ENCODE data around the gene ARHGEF7. TPM values are rescaled to one million over a fixed set of nuclear protein-coding genes. Genes with fewer than 3 reads are reported as not detected.
A peak's percentile ranks its signal among the peaks of the same experiment; 100 is the strongest.

ARHGEF7 gene
- total RNA-seq, 1 donor from 2014 or later = 64.6 TPM

GRCh38 chr13:111153977-111154332 lies 38.8 kb downstream of the ARHGEF7 start:
- TF ChIP-seq EZH2phosphoT487 (IDR thresholded peaks at IDR 0.05) (no peak), CTCF (IDR thresholded peaks at IDR 0.05) (peak; percentile 31)
- H3K9ac ChIP-seq = peak overlapping the region; percentile 95
- peaks cover 17% of the 10 kb centered on the region for H3K4me1 ChIP-seq
- DNase-seq (ENCODE audit: low spot score) = no peak
- Mint-ChIP-seq H3K27me3 (ENCODE audit: insufficient read depth, low read depth) (no peaks in the 10 kb centered on the region), H3K4me1 (peaks cover 20% of the 10 kb centered on the region), H3K36me3 (peaks cover 3% of the 10 kb centered on the region), H3K9me3 (no peaks in the 10 kb centered on the region), H3K27ac (peak overlapping the region; percentile 75), H3K4me3 (peak overlapping the region; percentile 94)
- H3K36me3 ChIP-seq = no peaks in the 10 kb centered on the region
- no peaks in the 10 kb centered on the region for H3K27me3 ChIP-seq
- H3K9me3 ChIP-seq (ENCODE audit: low read depth) = no peaks in the 10 kb centered on the region
- H2AFZ ChIP-seq (replicated peaks) = peak overlapping the region; percentile 20
- H3K4me3 ChIP-seq = peak overlapping the region; percentile 77
- peak overlapping the region; percentile 96 for H3K4me2 ChIP-seq
- peak overlapping the region; percentile 94 for H3K27ac ChIP-seq
- H3F3A ChIP-seq (ENCODE audit: low read depth) = peaks cover 23% of the 10 kb centered on the region
- peaks cover 58% of the 10 kb centered on the region for H3K79me2 ChIP-seq (ENCODE audit: low read depth)
- H4K20me1 ChIP-seq (ENCODE audit: low read depth) = peaks cover 35% of the 10 kb centered on the region

- no peak overlapping the region for H3K4me3 ChIP-seq
- H3K27ac ChIP-seq = no peak overlapping the region
- H3K9ac ChIP-seq = no peak overlapping the region
- peaks cover 60% of the 10 kb centered on the region for H4K20me1 ChIP-seq (ENCODE audit: low read depth)
- H3K4me2 ChIP-seq = no peak overlapping the region
- no peak for DNase-seq (ENCODE audit: low spot score)
- Mint-ChIP-seq H3K4me1 (peaks cover 20% of the 10 kb centered on the region), H3K27ac (no peak overlapping the region), H3K36me3 (peaks cover 20% of the 10 kb centered on the region), H3K27me3 (ENCODE audit: insufficient read depth, low read depth) (no peaks in the 10 kb centered on the region), H3K4me3 (no peak overlapping the region), H3K9me3 (no peaks in the 10 kb centered on the region)
- H2AFZ ChIP-seq (replicated peaks) = no peak overlapping the region
- no peaks in the 10 kb centered on the region for H3K36me3 ChIP-seq
- peaks cover 83% of the 10 kb centered on the region for H3K79me2 ChIP-seq (ENCODE audit: low read depth)
- H3K27me3 ChIP-seq = no peaks in the 10 kb centered on the region
- TF ChIP-seq EZH2phosphoT487 (IDR thresholded peaks at IDR 0.05) (no peak), EZH2 (IDR thresholded peaks at IDR 0.05) (no peak), CTCF (IDR thresholded peaks at IDR 0.05) (no peak)
- H3K4me1 ChIP-seq = peaks cover 17% of the 10 kb centered on the region
- H3K9me3 ChIP-seq (ENCODE audit: low read depth) = no peaks in the 10 kb centered on the region
- H3F3A ChIP-seq (ENCODE audit: low read depth) = peaks cover 23% of the 10 kb centered on the region
Measured at GRCh38 chr13:111156421-111156820, 41.3 kb downstream of the ARHGEF7 start.

GRCh38 chr13:111158136-111158805 lies 43.2 kb downstream of the ARHGEF7 start:
- no peak overlapping the region for H3K4me2 ChIP-seq
- no peak overlapping the region for H3K27ac Mint-ChIP-seq
- TF ChIP-seq EZH2 (IDR thresholded peaks at IDR 0.05) = no peak
- no peak for TF ChIP-seq CTCF (IDR thresholded peaks at IDR 0.05)
- no peak for TF ChIP-seq EZH2phosphoT487 (IDR thresholded peaks at IDR 0.05)

More at GRCh38 chr13:111158136-111158805, 43.2 kb downstream of the ARHGEF7 start:
- Mint-ChIP-seq H3K4me1 (peaks cover 12% of the 10 kb centered on the region), H3K36me3 (peaks cover 20% of the 10 kb centered on the region), H3K9me3 (no peaks in the 10 kb centered on the region), H3K27me3 (ENCODE audit: insufficient read depth, low read depth) (no peaks in the 10 kb centered on the region), H3K4me3 (no peak overlapping the region)
- Histone ChIP-seq H2AFZ (replicated peaks) (no peak overlapping the region), H3K4me3 (no peak overlapping the region), H4K20me1 (ENCODE audit: low read depth) (peaks cover 77% of the 10 kb centered on the region), H3K36me3 (no peaks in the 10 kb centered on the region), H3K27ac (no peak overlapping the region), H3K9ac (no peak overlapping the region), H3K9me3 (ENCODE audit: low read depth) (no peaks in the 10 kb centered on the region), H3K27me3 (no peaks in the 10 kb centered on the region), H3F3A (ENCODE audit: low read depth) (peaks cover 10% of the 10 kb centered on the region), H3K79me2 (ENCODE audit: low read depth) (peaks cover 94% of the 10 kb centered on the region), H3K4me1 (peaks cover 10% of the 10 kb centered on the region)
- DNase-seq (ENCODE audit: low spot score) = no peak

Data from neural progenitor cell (in vitro differentiated cells).